Adrenal gland (tissue), 5 donors: Measurements from ENCODE around the gene LSS.

ENCODE experiments used
- POLR2A ChIP-seq, 2 donors: fragments of 450-650 bp; IDR thresholded peaks; one replicate each; pipeline ENCODE4 v1.6.1; 2017; ENCODE audit warnings: antibody characterized with exemption in 2 of 2, mild to moderate bottlenecking in 2 of 2, moderate library complexity in 1 of 2
- TF ChIP-seq, protein P1 (sequence below), 6 experiments: fragments of 450-650 bp in 4 of 6; fragments of 200-600 bp in 2 of 6; sonication (generic) in 1 of 6; IDR thresholded peaks; 1 replicate in 5 of 6; 2 replicates in 1 of 6; pipeline versions ENCODE4 v1.5.1 to v1.8.0; 2016 to 2021; ENCODE audit warnings: antibody characterized with exemption in 6 of 6, mild to moderate bottlenecking in 2 of 6, moderate library complexity in 1 of 6
- donor health status: DM: no; HTN: no; CAD: no.

- TF ChIP-seq, protein P1, sequence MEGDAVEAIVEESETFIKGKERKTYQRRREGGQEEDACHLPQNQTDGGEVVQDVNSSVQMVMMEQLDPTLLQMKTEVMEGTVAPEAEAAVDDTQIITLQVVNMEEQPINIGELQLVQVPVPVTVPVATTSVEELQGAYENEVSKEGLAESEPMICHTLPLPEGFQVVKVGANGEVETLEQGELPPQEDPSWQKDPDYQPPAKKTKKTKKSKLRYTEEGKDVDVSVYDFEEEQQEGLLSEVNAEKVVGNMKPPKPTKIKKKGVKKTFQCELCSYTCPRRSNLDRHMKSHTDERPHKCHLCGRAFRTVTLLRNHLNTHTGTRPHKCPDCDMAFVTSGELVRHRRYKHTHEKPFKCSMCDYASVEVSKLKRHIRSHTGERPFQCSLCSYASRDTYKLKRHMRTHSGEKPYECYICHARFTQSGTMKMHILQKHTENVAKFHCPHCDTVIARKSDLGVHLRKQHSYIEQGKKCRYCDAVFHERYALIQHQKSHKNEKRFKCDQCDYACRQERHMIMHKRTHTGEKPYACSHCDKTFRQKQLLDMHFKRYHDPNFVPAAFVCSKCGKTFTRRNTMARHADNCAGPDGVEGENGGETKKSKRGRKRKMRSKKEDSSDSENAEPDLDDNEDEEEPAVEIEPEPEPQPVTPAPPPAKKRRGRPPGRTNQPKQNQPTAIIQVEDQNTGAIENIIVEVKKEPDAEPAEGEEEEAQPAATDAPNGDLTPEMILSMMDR (IDR thresholded peaks at IDR 0.05), result no peak
- TF ChIP-seq POLR2A (IDR thresholded peaks at IDR 0.05), result no peak
Observed at GRCh38 chr21:46150073-46150472, 78.5 kb downstream of the LSS start.
